OCI-LY7 (cell line): ENCODE measurements around the gene WDR82. TPM values are rescaled to one million over a fixed set of nuclear protein-coding genes. Genes with fewer than 3 reads are reported as not detected.

ENCODE experiments used
- BruUV-seq: library from RNA; stranded (reverse); fragments of 400-500 nt; replicated peaks from 2 replicates; lab custom pipeline; 2021; lab: Mats Ljungman, UMichigan
- CTCF ChIA-PET: fragments of 300-600 bp; sonication (Branson Sonifier 250); formaldehyde crosslinking; loops from one replicate; lab custom pipeline; 2022; ENCODE audit warnings: antibody characterized with exemption; ENCODE audit not compliant: unreplicated experiment; lab: Charles Lee
- POLR2A ChIA-PET: fragments of 300-600 bp; sonication (Branson Sonifier 250); formaldehyde crosslinking; loops from one replicate; lab custom pipeline; 2022; ENCODE audit warnings: antibody characterized with exemption; lab: Charles Lee
- DNase-seq: peaks from one replicate; pipeline ENCODE4 v3.0.0-alpha.2; 2015; ENCODE audit warnings: low spot score
- H2AFZ ChIP-seq: fragments of 200-600 bp; sonication (generic), shearing (Covaris generic); 2 replicates; pipeline ENCODE4 v1.6.1; 2014; ENCODE audit warnings: mild to moderate bottlenecking, antibody characterized with exemption, low read length, moderate library complexity
- H3K27ac ChIP-seq: fragments of 200-600 bp; sonication (generic); 2 replicates; pipeline ENCODE4 v1.5.1; 2014; ENCODE audit warnings: mixed run types, low read depth, mild to moderate bottlenecking, moderate library complexity, low read length, inconsistent platforms; ENCODE audit not compliant: poor library complexity, severe bottlenecking
- H3K36me3 ChIP-seq: fragments of 200-600 bp; sonication (generic); 2 replicates; pipeline ENCODE4 v1.6.1; 2014; ENCODE audit warnings: mild to moderate bottlenecking, antibody characterized with exemption, low read length, moderate library complexity, mixed read lengths; ENCODE audit not compliant: insufficient read depth
- H3K4me1 ChIP-seq: fragments of 200-600 bp; sonication (generic); 2 replicates; pipeline ENCODE4 v1.5.1; 2014; ENCODE audit warnings: mild to moderate bottlenecking, low read length; ENCODE audit not compliant: insufficient read depth, poor library complexity, severe bottlenecking
- H3K4me2 ChIP-seq: fragments of 200-600 bp; sonication (generic); 2 replicates; pipeline ENCODE4 v1.6.1; 2014; ENCODE audit warnings: mild to moderate bottlenecking, low read length
- H3K4me3 ChIP-seq: fragments of 200-600 bp; sonication (generic); 2 replicates; pipeline ENCODE4 v1.5.1; 2014; ENCODE audit warnings: mild to moderate bottlenecking, low read depth, low read length; ENCODE audit not compliant: poor library complexity, severe bottlenecking
- H3K79me2 ChIP-seq: fragments of 200-600 bp; sonication (generic); 2 replicates; pipeline ENCODE4 v1.6.1; 2016; ENCODE audit warnings: low read depth, mild to moderate bottlenecking, low read length, moderate library complexity, mixed read lengths; ENCODE audit not compliant: insufficient read depth
- H3K9me2 ChIP-seq: fragments of 200-600 bp; sonication (generic); 2 replicates; pipeline ENCODE4 v1.6.1; 2016; ENCODE audit warnings: mild to moderate bottlenecking, low read length, mixed read lengths; ENCODE audit not compliant: insufficient read depth
- H3K9me3 ChIP-seq: fragments of 200-600 bp; sonication (generic); 2 replicates; pipeline ENCODE4 v1.6.1; 2014; ENCODE audit warnings: mild to moderate bottlenecking, mixed run types, low read length, mixed read lengths
- H4K20me1 ChIP-seq: fragments of 200-600 bp; sonication (generic); 2 replicates; pipeline ENCODE4 v1.6.1; 2014; ENCODE audit warnings: mild to moderate bottlenecking, antibody characterized with exemption, low read length, moderate library complexity, mixed read lengths; ENCODE audit not compliant: insufficient read depth
- EZH2phosphoT487 ChIP-seq: fragments of 200-600 bp; sonication (generic); IDR thresholded peaks from 2 replicates; pipeline ENCODE4 v1.6.1; 2018; ENCODE audit warnings: low read depth, borderline replicate concordance, mild to moderate bottlenecking, mixed run types, antibody characterized with exemption, low read length, moderate library complexity, mixed read lengths
- intact Hi-C: fragments of 100-400 bp; cut with micrococcal nuclease; formaldehyde crosslinking; loops from one replicate; pipeline ENCODE4 v1.10.0; 2022; ENCODE audit not compliant: unreplicated experiment
- total RNA-seq, 2 experiments: library from RNA; depleted of rRNA in 1 of 2; stranded (reverse); fragments of >200 nt in 1 of 2; shearing (Covaris generic) in 1 of 2; gene quantifications; 2 replicates each; pipeline ENCODE4 v1.2.3, GENCODE V29; 2014 to 2022
- TF ChIP-seq, protein P1 (sequence below): fragments of 200-600 bp; sonication (generic); conservative IDR thresholded peaks from 2 replicates; pipeline ENCODE4 v1.5.1; 2014; ENCODE audit warnings: mild to moderate bottlenecking, antibody characterized with exemption, low read length, moderate library complexity, mixed read lengths

The WDR82 gene
- total RNA-seq, 2 experiments from 2014 or later, result 38.5 to 67.9 TPM

DNA sequence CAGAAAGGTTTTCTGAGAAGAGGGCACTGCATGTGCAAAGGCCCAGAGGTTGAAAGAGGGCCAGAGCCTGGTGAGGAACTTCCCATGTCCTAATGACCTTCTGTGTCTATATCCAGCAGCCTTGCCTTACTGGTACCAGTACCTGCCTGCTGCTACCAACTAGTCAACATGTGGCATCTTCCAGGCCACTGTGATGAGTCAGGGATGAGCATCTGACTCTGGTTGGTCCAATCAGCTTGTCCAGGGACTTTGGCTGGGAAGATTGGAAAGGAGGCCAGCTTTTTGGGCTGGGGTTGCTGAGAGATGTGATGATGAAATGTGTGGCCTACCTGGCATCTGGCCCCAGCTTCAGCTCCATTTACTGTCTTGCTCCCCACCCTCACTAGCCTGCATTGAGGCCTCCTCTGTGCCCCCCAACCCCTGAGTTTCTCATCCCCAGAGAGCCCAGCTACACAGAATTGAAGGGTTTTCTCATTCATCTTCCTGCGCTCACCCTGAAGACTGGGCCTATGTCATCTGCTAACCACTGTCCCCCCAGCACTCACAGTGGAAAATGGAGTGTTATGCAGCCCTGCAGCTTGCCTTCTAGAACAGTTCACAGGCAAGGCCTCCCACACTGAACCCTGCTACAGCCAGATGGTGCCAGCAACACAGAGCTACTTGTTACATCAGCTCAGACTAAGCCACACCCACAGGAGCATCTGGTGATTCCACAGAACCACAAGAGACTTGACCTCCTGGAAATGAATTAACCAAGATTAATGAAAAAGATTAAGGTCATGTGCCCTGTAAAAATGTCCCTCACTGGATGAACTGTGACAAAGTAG, 38.2 kb downstream of the WDR82 start:
- intact Hi-C loops, result no loop called here
- Histone ChIP-seq H3K9me2 (no peaks in the 10 kb centered on the region), H3K9me3 (no peaks in the 10 kb centered on the region), H2AFZ (no peak overlapping the region), H3K79me2 (peaks cover 22% of the 10 kb centered on the region; the same call in 1 of the 2 replicates), H3K4me2 (peak overlapping the region; percentile 73), H3K36me3 (no peaks in the 10 kb centered on the region; the same call in 1 of the 2 replicates), H4K20me1 (no peaks in the 10 kb centered on the region), H3K4me3 (peak overlapping the region; percentile 81), H3K27ac (peak overlapping the region; percentile 42), H3K4me1 (peaks cover 29% of the 10 kb centered on the region)
- BruUV-seq, result no TSS peak
- TF ChIP-seq, protein P1, sequence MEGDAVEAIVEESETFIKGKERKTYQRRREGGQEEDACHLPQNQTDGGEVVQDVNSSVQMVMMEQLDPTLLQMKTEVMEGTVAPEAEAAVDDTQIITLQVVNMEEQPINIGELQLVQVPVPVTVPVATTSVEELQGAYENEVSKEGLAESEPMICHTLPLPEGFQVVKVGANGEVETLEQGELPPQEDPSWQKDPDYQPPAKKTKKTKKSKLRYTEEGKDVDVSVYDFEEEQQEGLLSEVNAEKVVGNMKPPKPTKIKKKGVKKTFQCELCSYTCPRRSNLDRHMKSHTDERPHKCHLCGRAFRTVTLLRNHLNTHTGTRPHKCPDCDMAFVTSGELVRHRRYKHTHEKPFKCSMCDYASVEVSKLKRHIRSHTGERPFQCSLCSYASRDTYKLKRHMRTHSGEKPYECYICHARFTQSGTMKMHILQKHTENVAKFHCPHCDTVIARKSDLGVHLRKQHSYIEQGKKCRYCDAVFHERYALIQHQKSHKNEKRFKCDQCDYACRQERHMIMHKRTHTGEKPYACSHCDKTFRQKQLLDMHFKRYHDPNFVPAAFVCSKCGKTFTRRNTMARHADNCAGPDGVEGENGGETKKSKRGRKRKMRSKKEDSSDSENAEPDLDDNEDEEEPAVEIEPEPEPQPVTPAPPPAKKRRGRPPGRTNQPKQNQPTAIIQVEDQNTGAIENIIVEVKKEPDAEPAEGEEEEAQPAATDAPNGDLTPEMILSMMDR, result peak; percentile 27; the same call in 1 of the 2 replicates
- no peak for TF ChIP-seq EZH2phosphoT487
- POLR2A ChIA-PET, result interaction anchor here (0.5 to 2.8 kb wide), 5 partner anchors 12 to 537 kb away, joined by 3 to 28 read pairs (median 3); partner anchors contain the start of genes ITIH1 and TLR9
- DNase-seq, result peak; percentile 80
- CTCF ChIA-PET, result interaction anchor here (0.6 to 1.0 kb wide), 4 partner anchors 9 to 28 kb away, joined by 3 read pairs; no protein-coding TSS in a partner anchor

DNA sequence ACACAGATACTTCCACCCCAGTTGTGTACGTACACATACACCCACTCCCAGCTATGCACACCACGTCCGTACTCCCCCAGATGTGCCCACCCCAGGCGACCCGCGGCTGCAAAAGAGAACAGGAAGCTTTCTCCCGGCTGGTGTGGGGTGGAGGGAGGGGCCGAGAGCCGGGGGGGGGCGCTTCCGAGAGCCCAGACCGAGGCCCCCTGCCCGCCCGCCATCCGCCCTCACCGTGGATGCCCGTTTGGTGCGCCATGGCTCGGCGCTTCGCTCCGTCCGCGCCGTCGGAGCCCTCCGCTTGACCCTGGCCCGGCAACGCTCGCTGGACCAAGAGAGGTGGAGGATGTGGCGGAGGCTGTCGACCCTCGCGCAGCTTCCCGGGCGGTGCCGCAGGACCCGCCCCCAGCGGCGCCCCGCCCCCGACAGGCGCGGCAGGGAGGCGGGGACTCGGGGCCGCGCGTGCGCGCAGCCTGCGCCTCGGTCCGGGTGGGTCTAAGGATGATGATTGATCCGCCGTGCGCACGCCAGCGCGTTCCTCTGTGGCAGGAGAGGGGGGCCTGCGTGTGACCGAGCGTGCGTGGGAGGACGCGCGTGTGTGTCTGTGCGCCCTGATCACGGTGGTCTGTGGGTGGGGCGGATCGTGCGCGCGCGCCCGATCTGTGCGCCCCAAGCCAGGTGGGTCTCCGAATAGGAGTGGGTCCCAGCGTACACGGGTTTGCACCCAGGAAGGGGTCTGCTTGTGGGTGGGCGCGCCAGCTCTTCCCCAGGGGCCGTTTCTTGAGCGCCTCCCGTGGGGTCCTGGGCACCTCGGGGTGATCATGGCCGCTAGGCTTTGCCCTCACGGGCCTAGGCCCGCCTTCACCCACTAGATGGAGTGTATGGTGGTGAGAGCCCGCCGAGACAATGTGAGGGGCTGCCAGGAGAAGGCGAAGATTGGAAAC, 39.4 kb downstream of the WDR82 start, which contains the start of gene TWF2:
Gene TWF2 (minus strand): TSS at position 398 of the 941 bp plus-strand sequence. CDS start 142 bp downstream, at position 256.
- Histone ChIP-seq H2AFZ (peak within 1 kb of the TSS; percentile 80), H3K4me1 (peaks cover 29% of the 10 kb centered on the region), H3K9me3 (no peaks in the 10 kb centered on the region), H4K20me1 (no peaks in the 10 kb centered on the region), H3K4me2 (peak within 1 kb of the TSS; percentile 73), H3K9me2 (no peaks in the 10 kb centered on the region), H3K79me2 (peaks cover 22% of the 10 kb centered on the region; the same call in 1 of the 2 replicates), H3K4me3 (peak within 1 kb of the TSS; percentile 81), H3K27ac (peak within 1 kb of the TSS; percentile 47), H3K36me3 (peaks cover 10% of the 10 kb centered on the region)
- TSS peak; percentile 86 for BruUV-seq
- intact Hi-C loops, result loop anchor here (1.0 kb wide), 3 partner anchors 13 to 39 kb away; partner anchors contain the start of gene WDR82
- ChIA-PET CTCF (interaction anchor here (0.8 kb wide), 2 partner anchors 13 to 39 kb away, joined by 3 to 4 read pairs; partner anchors contain the start of genes TLR9 and WDR82), POLR2A (interaction anchor here (0.6 to 2.8 kb wide), 6 partner anchors 12 to 50 kb away, joined by 3 to 27 read pairs (median 4); partner anchors contain the start of gene TLR9)
- peak; percentile 88 for DNase-seq
- no peak for TF ChIP-seq EZH2phosphoT487
- TF ChIP-seq, protein P1, result peak; percentile 71
